NCI-H524 treated with DMSO at 0.1 percent for 48 hours (cell line): Measurements from ENCODE around the gene MYT1.
"Not testable (repeated sequence)": the region's sequence is repeated elsewhere in the genome, so short reads cannot be mapped to it uniquely, and the experiment has no call there.

Experiments used
- DNase-seq: peaks from one replicate; lab custom pipeline; 2025; lab: John Stamatoyannopoulos, UW

Gene MYT1

GRCh38 chr20:64232794-64233193, 68.5 kb downstream of the MYT1 start:
- DNase-seq = no peak

DNA sequence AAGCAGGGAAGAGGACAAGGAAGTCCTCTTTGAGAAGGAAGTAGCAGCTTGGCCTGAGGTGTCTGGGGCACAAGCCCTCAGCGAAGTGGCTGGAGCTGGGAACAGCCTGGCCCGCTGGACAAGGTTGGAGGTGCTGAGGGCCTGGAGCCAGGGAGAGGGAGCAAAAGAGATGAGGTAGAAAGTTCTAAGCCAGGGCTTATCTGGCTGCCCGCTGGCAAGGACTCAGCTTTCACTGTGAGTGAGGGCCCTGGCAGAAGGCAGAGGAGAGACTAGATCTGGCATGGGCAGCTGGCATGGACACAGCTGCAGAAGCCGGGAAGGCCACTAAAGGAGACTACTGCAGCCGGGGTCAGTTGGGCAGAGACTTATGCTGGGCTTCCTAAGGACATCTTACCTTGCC, 69.5 kb downstream of the MYT1 start:
- DNase-seq = no peak

DNA sequence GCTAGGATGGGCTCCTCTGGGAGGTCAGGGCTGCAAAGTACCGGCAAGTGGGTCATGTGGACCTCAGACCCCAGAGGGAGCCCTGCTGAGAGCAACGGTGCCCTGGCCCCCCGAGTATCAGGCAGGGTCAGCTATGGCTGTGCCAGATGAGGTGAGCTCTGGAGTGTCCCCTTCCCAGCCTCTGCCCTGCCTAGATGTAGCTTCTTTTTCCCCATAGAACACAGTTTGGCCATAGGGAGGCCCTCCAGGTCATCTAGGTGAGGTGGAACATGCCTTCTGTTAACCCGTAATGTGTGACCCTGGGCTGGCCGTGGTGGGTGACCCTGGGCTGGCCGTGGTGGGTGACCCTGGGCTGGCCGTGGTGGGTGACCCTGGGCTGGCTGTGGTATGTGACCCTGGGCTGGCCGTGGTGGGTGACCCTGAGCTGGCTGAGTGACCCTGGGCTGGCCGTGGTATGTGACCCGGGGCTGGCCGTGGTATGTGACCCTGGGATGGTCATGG, 70.1 kb downstream of the MYT1 start:
- no peak for DNase-seq

DNA sequence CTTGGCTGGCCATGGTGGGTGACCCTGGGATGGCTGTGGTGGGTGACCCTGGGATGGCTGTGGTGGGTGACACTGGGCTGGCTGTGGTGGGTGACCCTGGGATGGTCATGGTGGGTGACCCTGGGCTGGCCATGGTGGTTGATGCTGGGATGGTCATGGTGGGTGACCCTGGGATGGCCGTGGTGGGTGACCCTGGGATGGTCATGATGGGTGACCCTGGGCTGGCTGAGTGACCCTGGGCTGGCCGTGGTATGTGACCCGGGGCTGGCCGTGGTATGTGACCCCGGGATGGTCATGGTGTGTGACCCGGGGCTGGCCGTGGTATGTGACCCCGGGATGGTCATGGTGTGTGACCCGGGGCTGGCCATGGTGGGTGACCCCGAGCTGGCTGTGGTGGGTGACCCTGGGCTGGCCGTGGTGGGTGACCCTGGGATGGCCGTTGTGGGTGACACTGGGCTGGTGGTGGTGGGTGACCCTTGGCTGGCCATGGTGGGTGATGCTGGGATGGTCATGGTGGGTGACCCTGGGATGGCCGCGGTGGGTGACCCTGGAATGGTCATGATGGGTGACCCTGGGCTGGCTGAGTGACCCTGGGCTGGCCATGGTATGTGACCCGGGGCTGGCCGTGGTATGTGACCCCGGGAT, 70.8 kb downstream of the MYT1 start:
- not testable (repeated sequence) for DNase-seq

DNA sequence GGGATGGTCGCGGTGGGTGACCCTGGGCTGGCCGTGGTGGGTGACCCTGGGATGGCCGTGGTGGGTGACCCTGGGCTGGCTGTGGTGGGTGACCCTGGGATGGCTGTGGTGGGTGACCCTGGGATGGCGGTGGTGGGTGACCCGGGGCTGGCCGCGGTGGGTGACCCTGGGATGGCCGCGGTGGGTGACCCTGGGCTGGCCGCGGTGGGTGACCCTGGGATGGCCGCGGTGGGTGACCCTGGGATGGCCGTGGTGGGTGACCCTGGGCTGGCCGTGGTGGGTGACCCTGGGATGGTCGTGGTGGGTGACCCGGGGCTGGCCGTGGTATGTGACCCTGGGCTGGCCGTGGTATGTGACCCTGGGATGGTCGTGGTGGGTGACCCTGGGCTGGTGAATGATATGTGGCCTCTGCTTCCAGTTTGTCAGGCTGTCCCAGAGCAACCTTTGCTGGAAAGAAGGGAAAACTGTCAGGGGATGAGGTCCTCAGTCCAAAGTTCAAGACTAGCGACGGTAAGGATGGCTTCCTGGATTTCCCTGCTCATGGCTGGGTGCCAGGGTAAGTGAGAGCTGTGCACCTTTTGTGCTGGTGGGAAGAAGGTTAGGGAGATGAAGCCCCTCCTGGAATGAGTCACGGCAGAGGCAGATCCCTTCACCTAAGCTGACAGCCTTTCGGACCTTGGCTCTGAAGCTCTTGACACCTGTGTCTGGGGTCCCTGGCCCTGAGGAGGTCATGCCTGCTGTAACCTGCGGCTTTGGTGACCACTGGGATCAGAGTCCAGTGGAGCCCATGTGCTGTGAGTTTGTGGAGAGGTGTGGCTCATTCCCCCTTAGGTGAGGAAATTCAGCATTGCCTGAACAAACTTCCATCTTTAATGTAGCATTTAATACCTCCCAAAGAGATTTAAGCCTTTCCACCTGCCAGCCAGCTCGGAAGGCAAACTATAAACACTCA, 72.2 kb downstream of the MYT1 start:
- DNase-seq = no peak

GRCh38 chr20:64237316-64237715, 73.1 kb downstream of the MYT1 start:
- no peak for DNase-seq

GRCh38 chr20:64238115-64238825, 74.0 kb downstream of the MYT1 start:
- DNase-seq = no peak

DNA sequence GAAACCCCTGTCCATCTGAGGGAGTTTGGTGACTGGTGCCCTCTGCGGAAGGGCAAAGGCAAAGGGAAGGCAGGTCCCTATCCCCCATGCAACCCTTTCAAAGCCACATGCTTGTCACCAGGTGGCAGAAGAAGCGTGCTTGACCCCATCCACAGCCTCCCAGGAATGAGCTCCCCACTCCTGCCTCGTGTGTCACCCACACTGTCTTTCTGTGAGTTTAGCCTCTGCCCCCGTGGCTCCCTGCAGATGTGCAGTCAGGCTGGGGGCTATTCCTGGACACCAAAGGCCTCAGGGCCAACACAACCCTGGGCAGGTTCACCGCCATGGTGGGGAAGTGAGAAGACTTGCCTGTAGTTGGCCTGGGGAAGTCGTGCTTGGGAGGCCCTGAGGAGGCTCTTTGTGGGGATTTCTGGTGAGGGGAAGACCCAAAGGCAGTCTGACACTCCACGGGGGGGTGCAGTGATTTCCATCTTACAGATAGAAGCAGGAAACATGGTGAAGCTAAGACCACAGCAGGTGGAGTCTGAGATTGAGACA, 74.7 kb downstream of the MYT1 start:
- no peak for DNase-seq

DNA sequence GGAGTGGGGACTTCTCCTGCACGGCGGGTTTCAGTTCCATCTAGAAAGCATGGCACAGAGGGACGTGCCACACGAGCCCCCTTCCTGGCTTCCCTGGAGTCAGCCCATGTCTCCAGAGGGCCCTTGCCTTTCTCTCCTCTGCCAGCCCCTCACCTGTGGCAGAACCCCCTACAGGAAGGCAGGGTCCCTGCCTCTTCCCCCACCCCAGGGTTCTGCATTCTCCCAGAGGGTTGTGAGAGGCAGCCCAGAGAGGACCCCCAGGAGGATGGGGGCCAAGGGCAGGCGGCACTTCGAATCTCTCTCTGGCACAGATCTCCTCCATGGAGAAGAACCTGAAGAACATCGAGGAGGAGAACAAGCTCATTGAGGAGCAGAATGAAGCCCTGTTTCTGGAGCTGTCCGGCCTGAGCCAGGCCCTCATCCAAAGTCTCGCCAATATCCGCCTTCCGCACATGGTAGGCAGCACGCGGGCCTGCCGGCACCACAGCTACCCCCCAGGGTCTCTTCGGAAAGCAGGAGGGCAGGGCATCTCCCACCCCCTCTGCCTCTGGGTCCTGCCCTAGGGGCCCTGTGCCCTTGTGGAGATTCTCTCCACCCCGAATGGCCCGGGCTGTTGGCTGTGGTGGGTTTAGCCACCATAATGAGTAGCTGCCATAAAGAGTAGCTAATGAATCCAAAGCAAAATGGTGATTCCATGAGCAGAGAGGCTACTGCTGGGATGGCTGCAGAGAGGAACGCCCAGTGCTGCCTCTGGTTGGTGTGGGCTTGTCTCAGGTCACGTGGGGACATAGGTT, 75.4 kb downstream of the MYT1 start:
- no peak for DNase-seq

GRCh38 chr20:64240243-64241015, 76.2 kb downstream of the MYT1 start:
- DNase-seq = no peak

DNA sequence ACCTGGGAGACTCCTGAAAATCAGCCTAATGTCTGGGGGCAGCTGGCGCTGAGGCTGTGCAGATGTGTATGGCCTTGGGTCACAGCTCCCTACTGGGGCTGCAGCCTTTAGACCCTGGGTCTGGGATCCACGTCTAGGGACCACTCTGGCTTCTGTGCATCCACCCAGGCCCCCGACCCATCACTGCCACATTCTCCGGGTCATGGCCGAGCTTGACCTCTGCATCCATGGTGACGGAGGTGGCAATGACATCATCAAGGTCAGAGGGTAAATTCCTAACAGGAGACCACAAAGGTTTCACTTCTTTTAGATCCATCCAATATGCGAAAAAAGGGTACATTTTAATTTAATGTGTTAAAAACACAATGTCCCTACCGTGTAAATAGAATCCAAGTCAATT, 76.8 kb downstream of the MYT1 start:
- no peak for DNase-seq

DNA sequence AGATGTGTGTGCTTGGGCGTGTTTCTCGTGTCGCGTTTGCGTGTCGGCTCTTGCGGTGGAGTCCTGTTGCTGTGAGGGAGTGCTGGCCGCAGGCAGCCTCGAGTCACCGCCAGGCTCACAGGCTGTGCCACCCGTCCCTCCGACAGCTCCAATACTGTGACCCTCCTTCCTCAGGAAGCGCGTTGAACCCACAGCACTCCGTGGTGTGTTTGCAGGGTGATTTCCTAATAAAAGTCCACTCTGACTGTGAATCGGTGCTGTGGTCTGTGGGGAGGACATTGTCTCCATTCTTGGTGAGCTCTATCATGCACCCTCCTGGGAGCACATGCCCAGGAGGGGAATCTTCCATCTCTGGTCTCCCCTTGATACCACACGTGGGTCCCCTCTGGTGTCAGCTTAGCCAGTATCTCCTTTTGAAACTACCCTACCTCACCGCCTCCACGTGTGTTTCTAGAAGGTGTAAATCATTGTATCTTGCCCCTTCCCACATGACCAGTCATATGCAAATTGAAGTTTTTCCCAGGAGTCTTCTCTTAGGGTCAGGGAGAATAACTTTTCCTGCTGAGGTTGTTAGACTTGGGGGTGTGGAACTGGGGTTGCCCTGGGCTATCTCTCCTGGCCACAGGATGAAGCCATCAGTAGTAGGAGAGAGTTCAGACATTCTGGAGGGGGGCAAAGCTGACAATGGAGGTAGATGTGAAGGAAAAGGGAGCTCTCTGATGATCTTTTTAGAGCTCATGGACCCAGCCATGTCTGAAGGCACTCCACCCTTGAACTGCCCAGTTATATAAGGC, 77.9 kb downstream of the MYT1 start:
- no peak for DNase-seq

DNA sequence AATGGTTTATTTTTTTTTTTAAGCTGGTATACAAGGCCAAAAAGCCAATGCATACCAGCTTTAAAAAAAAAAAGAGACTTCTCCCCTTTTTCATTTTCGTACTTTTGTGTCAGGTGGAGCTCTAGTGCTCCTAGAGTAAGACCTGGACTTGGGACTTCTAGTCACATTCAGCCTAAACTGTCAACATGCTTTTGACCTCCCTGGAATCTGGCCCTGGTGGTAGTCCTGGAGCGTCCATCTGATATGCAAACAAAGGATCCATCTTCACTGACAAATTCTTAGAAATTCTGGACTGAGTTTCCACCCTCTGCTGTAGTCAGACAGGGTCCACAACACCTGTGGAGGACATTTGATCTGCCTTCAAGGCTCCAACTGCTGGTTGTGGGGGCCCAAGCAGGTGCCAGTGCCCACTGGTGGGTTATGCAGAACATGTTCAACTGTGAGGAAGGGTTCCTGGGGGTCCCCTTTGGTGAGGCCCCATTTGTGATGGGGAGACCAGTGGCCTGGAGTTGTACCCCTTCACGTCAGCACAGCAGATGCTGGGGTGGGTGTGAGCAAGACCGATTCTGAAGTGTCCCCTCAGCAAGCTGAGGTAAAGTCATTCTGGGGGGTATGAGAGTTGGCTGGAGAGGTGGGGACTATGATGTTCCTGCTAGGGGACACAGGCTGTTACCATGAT, 78.7 kb downstream of the MYT1 start:
- no peak for DNase-seq

GRCh38 chr20:64244281-64244805, 80.1 kb downstream of the MYT1 start:
- no peak for DNase-seq

- no peak for DNase-seq
Observed at GRCh38 chr20:64244870-64245603, 80.8 kb downstream of the MYT1 start.

DNA sequence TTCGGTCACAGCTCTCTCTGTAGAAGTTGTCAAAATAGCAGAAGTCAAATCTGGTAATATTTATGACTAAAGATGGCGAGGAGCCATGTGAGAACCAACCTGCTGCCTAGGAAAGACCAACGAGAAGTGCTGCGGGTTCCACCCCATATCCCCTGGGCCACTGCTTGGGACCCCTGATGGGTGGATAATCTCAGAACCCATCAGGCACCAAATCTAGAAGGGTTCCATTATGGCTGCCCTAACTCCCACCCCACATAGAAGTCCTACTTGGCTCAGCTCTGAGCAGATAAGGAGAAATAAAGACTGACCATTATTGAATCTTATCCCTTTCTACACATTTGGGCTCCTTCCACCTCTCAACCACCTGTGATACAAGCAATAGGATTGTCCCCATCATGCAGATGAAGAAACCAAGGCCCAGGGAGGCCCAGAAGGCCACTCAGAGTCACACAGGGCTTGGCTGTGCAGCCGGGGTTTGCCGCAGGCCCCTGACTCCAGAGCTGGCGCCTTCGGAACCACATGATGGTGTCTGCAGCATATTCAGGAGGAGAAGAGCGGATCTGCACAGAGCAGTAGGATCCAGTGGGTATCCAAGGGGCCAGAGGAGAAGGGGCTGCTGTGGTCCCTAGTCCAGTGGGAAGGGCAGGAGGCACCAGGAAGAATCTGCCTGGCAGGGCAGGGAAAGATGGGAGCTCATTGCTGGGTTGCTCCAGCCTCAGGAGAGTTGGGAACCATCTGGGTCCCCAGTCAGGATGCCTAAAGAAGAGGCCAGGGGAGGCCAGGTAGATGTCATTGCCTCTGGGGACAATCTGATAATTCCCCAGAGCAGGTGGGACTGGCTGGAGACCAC, 81.7 kb downstream of the MYT1 start:
- DNase-seq = no peak

DNA sequence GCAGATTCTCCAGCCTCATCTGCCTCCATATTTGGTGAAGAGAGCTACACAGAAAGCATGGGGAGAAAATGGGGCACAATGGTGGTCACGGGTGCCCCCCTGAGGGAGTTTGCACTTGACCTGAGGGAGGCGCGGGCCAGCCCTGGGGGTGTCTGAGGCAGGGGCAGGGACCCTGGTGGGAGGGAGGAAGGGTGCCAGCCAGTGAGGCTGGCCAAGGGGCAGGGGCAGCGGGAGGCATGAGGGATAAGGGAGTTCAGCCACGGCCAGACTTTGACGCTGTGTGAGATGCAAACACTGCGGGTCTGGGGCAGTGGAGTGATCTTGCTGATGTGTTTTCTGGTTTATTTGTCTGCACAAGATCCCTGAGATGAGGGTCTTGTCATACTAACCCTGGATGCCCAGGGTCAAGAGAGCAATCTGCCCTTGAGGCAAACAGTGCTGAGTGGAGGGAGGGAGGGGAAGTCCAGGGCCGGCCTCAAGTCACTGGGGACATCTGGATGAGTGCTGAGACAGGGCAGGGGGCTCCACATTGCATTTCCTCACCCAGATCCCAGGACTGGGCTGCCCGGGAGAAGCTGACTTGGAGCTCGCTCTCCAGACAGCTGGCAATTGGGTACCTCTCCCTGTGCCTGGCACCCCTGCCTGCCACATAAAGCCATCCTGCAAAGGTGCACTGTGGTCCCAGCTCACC, 82.5 kb downstream of the MYT1 start:
- DNase-seq = no peak
